Neural cell (in vitro differentiated cells): Measurements from ENCODE around the gene DCT.

Experiments
- CTCF ChIP-seq: fragments of 450-650 bp; IDR thresholded peaks from 2 replicates; pipeline ENCODE4 v1.5.1; 2014; ENCODE audit warnings: antibody characterized with exemption, mild to moderate bottlenecking, moderate library complexity; ENCODE audit not compliant: poor library complexity, severe bottlenecking
- EP300 ChIP-seq: fragments of 450-650 bp; conservative IDR thresholded peaks from 2 replicates; pipeline ENCODE4 v1.6.1; 2014; ENCODE audit warnings: antibody characterized with exemption, mild to moderate bottlenecking, moderate library complexity; ENCODE audit not compliant: poor library complexity, severe bottlenecking
- EZH2 ChIP-seq: fragments of 200-600, 300-800 bp; shearing (Covaris generic), sonication (generic); IDR thresholded peaks from 2 replicates; pipeline ENCODE4 v1.6.1; 2014; ENCODE audit warnings: antibody characterized with exemption, low read length, borderline replicate concordance, mild to moderate bottlenecking; ENCODE audit not compliant: insufficient read depth, poor library complexity, severe bottlenecking
- POLR2AphosphoS5 ChIP-seq: IDR thresholded peaks from 2 replicates; pipeline ENCODE4 v1.6.1; 2012
- SMC3 ChIP-seq: fragments of 450-650 bp; conservative IDR thresholded peaks from 2 replicates; pipeline ENCODE4 v1.6.1; 2014; ENCODE audit warnings: antibody characterized with exemption, mild to moderate bottlenecking, moderate library complexity; ENCODE audit not compliant: poor library complexity
- TAF1 ChIP-seq: IDR thresholded peaks from 2 replicates; pipeline ENCODE4 v1.6.1; 2012; ENCODE audit warnings: low read depth

- TF ChIP-seq CTCF (no peak), POLR2AphosphoS5 (no peak), EZH2 (no peak), SMC3 (no peak), TAF1 (no peak), EP300 (no peak)
These were observed 79.7 kb downstream of the DCT start for GRCh38 chr13:94399812-94400211.
